ENCODE measurements around the gene SAMD8.

SAMD8 gene

GRCh38 chr10:75111365-75111906 is at the start of gene SAMD8:
Gene SAMD8 (plus strand): TSS chr10:75111656. CDS start chr10:75150529, 38,873 bp downstream.
- DNase-seq: peak; percentile 88

GRCh38 chr10:75061709-75062505 is 49.5 kb upstream of the SAMD8 start:
- DNase-seq: no peak

DNA sequence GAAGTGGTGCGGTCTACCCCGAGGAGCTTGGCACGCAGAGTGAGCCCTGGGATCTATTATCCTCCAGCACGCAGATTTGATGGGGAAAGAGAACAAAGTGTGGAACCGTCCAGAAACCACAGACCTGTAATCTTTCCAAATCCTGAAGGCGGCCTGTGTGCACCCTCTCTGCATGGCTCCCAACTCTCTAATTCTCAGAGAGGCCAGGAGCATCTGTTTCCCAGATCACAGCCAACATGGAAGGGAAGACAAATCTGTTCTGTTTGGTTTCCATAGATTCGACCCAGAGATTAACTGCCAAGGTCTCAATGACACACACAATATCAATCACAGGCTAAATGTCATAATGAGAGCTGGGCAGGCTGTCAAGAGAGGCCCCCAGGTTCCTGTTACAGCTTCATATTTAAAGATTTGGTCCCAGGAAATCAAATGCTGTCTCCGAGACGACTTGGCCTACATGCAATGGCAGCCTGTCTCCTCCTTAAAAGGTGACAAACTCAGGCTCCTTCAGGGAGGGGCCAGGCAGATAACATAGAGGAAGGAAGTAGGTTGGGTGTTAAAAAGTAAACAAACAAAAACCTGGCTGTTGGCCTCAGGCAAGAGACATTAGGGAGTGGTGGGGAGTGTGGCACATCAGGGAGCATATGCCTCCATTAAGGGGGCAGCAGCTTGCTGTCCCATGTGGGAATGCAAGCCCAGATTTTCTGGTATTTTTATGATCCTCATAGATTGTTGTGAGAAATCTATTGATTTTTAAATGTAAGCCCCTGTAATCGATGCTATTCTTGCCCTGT is 48.8 kb upstream of the SAMD8 start:
- DNase-seq: no peak

GRCh38 chr10:75063461-75064230 is 47.8 kb upstream of the SAMD8 start:
- no peak for DNase-seq

DNA sequence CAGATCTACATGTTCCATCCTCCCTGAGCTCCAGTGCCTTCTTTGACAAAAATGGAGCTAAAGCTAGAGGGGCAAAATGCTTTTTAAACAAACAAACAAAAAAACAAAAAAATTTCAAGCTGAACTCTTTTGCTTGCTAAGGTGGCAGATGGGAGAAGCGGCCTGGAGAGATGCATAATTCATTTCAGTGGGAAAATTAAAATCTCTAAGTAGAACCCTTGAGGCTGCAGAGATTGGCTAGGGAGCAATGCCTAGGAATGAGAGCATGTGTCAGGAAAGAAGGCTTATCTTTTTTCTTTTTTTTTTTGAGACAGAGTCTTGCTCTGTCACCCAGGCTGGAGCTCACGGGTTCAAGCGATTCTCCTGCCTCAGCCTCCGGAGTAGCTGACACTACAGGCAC is 46.4 kb upstream of the SAMD8 start:
- DNase-seq: no peak

GRCh38 chr10:75066271-75066670 is 45.2 kb upstream of the SAMD8 start:
- DNase-seq: no peak

GRCh38 chr10:75067272-75067671 is 44.2 kb upstream of the SAMD8 start:
- no peak for DNase-seq

- DNase-seq: no peak
Measured at GRCh38 chr10:75068523-75068922, 42.9 kb upstream of the SAMD8 start.

DNA sequence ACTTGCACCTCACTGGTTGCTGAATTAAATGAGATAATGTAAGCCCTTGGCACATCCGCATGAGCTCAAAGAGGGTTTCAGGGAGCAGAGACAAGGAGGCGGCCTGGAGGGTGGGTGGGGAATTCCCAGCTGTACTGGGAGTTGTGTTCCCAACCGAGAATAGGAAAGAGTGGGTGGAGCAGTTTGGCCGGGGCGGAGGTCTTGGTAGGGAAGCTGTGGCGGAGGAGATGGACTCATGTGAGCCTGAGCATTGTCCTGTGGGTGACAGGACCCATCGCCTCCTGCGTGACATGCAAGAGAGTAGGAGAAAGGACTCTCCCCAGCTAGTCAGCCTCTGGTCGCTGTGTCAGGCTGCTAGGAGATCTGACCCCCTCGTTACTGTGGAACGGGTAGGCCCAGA is 41.0 kb upstream of the SAMD8 start:
- DNase-seq: no peak

DNA sequence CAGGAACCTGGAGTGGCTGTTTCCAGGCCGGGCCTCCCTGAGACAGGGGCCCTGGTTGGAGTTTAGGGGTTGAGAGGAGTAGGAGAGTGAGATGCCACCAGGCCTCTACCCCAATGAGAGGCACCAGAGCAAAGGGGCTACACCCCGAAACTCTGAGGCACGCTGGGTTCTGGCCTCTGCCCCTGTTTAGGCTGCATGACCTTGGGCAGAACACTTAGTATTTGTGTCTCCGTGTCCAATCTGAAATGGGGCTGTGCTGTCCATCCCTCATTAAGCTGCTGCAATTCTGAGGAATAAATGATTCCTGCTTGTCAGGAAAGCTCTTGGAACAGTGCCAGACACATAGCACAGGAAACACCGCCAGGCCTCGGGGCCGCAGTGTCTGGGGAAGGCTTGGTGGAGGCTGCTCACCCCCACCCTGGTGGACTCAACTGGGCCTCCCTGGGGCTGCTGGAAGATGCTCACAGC is 40.5 kb upstream of the SAMD8 start:
- no peak for DNase-seq

- no peak for DNase-seq
Measured at GRCh38 chr10:75071756-75072155, 39.7 kb upstream of the SAMD8 start.

GRCh38 chr10:75072727-75073126 is 38.7 kb upstream of the SAMD8 start:
- no peak for DNase-seq

DNA sequence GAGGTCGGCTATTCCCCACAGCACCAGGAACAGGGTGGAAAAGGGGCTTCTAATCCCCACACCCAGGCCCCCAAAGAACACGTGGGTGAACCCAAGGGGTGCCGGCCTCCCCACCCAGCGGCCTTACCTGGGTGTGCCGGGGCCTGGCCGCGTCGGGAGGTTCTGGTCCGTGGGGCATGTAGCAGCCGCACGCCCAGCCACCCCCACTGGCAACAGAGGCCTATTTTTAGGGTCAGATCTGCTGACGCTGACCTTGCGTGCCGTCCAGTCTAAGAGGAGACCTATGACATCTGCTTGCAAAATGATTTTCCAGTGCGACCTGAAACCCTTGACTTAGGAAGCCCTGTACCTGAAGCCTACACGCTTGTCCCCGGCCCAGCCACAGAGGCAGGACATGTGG is 38.0 kb upstream of the SAMD8 start:
- no peak for DNase-seq

DNA sequence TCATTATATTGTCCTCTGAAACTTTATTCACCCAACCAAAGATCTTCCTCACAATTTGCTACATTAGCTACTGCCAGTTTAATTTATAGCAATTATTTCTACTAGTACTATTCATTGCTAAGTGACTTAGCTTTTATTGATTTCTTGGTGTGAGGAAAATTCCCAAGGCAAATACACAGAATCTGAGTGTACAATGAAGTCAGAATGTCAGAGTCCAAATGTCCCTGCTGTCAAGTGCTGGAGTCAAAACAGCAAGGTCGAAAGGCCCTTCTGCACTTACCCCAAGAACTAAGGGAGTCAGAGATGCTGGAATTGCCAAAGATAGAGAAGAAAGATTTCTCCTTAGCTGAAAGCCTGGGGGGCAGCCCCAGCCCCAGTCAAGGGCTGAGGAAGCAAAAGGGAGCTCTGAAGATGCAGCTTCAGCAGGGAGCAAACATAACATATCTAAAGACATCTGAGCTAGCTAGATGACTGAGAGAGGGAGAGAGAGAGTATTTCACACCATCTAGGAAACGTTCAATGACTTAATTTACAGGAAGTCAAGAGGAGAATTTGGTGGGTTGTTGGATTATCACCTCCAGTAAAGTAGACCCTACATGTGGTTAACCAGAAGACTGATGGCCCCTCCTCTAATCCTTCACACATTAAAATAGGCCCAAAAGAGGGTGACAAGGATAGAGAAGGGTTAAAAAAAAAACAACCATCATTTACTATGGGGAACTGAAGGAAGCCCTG is 36.6 kb upstream of the SAMD8 start:
- DNase-seq: no peak

DNA sequence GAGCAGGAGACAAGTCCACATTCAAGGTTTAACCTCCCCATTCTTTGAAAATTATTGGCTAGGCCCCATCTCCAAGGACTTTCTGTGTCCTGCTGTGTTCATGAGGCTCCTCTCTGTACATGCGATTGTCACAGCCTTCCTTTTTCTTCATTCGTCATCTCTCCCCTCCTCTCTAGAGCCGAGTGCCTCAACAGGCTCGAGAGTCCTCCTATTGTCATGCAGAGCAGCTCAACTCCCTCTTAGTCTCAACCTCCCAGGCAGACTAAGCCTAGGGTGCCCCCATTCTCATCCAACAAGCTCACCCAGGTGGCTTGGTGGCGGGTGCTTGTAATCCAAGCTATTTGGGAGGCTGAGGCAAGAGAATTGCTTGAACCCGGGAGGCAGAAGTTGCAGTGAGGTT is 35.1 kb upstream of the SAMD8 start:
- DNase-seq: no peak

DNA sequence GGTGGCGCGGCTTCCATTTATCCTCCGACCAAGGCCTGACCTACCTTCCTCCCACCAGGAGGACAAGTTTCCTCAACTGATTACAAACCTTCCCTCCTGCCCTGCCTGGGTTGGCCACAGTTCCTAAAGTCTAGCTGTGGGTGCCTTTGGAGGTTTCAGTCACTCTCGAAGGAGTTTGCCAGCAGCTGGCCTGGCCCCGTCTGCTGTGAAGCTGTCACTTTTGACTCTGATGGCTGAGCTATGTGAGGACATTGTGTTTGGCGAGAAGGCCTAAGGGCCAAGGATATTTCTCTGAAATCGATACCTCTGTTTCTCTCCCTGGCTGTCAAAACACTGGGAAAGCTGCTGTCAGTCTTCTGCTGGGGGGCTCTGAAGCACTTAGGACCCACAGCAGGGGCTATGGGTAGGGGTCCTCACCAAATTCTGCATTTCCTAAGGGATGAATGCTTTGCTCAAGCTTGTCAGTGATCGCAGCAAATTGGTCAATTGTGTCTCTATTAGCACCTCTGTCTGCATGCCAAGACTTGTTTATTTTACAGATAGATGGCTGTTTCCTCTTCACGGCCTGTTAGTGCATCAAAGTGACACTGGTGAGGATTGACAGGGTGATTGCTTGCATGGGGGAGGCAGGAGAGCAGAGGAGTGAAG is 31.9 kb upstream of the SAMD8 start:
- no peak for DNase-seq

DNA sequence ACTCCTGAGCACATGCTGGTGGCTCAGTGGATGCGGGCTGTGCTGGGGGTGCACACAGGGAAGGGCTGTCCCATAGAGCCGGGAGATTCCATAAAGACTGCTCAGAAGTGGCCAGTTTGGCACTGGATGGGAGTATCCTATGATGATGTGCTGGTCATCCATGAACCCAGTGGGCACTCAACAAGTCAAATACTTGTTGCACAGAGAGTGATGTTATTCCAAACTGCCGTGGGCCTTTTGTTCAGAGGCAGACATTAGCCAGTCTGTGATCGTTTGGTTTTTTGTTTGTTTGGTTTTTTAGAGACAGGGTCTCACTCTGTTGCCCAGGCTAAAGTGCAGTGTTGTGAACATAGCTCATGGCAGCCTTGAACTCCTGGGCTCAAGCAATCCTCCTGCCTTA is 30.9 kb upstream of the SAMD8 start:
- DNase-seq: no peak

GRCh38 chr10:75081379-75081778 is 30.1 kb upstream of the SAMD8 start:
- no peak for DNase-seq

GRCh38 chr10:75083972-75084833 is 27.3 kb upstream of the SAMD8 start:
- DNase-seq: no peak

- DNase-seq: no peak
Measured at GRCh38 chr10:75084834-75085384, 26.5 kb upstream of the SAMD8 start.
